AG09319 (cell line): ENCODE results near the gene FAAP20.

Experiments used
- DNase-seq: peaks from one replicate; pipeline ENCODE4 v3.0.0-alpha.2; 2010; ENCODE audit warnings: low read depth; ENCODE audit errors: extremely low read depth
- TF ChIP-seq, protein P1 (sequence below): IDR thresholded peaks from 2 replicates; pipeline ENCODE4 v1.5.1; 2011; ENCODE audit warnings: low read depth, mild to moderate bottlenecking, inconsistent platforms, low read length, moderate library complexity

FAAP20 gene

DNA sequence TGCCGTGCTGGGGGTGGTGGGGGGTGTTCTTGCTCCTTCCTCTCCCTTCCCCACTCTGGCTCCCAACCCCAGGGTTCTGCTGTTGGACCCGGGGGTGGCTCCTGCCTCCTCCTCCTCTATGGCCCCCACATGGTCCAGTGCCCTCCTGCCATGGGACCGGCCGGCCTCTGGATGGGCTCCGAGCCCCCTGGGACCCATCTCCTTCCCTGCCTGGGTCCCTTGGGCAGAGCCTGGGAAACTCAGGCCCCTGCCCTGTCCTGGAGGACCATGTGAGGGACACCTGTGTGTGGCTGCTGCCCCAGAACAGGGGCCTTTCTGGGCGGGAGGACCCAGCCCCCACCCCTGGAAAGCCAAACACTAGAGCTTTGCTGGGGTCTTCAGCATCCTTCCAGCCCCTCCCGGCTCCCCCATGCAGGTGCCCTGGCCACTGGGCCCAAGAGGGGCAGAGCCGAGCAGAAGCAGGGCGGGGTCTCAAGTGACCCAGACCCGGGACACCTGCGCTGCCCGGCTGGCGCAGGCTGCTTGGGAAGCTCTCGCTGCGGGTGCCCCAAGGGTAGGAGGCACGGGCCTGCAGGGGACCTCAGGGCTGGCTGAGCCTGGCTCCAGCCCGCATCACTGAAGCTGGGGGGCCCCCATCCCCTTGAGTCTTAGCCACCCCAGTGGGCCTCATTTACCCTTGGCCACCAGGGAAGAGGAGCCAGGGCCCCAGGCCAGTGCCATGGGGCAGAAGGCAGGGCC is 2.5 kb upstream of the FAAP20 start:
- DNase-seq = no peak
- TF ChIP-seq, protein P1, sequence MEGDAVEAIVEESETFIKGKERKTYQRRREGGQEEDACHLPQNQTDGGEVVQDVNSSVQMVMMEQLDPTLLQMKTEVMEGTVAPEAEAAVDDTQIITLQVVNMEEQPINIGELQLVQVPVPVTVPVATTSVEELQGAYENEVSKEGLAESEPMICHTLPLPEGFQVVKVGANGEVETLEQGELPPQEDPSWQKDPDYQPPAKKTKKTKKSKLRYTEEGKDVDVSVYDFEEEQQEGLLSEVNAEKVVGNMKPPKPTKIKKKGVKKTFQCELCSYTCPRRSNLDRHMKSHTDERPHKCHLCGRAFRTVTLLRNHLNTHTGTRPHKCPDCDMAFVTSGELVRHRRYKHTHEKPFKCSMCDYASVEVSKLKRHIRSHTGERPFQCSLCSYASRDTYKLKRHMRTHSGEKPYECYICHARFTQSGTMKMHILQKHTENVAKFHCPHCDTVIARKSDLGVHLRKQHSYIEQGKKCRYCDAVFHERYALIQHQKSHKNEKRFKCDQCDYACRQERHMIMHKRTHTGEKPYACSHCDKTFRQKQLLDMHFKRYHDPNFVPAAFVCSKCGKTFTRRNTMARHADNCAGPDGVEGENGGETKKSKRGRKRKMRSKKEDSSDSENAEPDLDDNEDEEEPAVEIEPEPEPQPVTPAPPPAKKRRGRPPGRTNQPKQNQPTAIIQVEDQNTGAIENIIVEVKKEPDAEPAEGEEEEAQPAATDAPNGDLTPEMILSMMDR = no peak

DNA sequence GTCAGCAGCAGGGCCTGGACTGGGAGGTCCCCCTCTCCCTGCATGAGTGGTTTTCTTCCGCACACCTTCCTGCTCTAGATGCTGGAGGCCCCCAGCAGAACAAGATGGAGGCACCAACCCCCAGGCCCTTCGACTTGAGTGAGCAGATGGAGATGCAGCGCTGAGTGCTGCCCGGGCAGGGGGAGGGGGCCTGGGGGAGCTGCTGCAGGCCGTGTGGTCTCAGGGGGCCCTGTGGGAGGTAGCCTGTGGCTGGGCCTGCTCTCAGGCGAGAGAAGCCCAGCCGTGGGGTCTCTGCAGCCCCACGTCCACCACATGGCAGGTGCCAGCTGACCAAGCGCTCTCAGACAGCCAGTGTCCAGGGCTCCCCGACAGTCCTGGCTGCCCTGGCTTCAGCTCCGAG is 1.2 kb upstream of the FAAP20 start:
- TF ChIP-seq, protein P1 = no peak
- no peak for DNase-seq

DNA sequence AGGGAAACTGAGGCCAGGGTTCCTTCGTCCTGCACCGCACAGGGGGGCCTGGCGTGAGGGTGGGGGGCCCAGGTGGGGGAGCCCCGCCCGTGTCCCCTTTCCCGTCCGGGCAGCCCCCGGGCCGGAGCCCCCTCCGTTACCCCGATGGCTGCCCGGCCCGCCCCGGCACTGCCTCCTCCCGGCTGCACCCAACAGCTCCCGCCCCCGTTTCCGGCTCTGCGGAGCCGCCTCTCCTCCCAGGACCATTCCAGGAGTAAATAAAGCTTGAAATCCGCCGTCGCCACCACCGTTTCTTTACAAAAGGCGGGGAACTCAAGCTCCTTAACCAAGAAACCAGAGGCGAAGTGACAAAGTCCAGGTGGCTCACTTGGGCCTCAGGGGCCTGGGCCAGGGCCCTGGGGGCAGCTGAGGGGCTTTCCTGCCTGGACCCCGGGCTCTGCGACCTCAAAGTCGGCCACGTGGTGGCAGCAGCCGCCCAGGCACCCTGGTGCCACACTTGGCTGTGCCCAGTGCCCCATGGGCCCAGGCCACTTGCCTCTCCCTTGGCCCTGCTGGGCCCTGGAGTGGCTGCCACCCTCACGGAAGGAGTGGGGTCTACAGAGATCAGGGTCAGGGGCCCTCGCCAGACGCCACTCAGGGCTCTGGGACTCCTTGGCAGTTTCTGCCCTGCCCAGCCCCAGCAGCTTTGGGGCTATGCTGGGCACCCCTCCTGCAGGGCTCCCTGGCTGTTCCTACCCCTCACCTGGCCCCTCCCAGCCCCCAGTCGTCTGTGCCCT is 514 bp upstream of the FAAP20 start:
- TF ChIP-seq, protein P1 = peak; percentile 89
- no peak for DNase-seq

DNA sequence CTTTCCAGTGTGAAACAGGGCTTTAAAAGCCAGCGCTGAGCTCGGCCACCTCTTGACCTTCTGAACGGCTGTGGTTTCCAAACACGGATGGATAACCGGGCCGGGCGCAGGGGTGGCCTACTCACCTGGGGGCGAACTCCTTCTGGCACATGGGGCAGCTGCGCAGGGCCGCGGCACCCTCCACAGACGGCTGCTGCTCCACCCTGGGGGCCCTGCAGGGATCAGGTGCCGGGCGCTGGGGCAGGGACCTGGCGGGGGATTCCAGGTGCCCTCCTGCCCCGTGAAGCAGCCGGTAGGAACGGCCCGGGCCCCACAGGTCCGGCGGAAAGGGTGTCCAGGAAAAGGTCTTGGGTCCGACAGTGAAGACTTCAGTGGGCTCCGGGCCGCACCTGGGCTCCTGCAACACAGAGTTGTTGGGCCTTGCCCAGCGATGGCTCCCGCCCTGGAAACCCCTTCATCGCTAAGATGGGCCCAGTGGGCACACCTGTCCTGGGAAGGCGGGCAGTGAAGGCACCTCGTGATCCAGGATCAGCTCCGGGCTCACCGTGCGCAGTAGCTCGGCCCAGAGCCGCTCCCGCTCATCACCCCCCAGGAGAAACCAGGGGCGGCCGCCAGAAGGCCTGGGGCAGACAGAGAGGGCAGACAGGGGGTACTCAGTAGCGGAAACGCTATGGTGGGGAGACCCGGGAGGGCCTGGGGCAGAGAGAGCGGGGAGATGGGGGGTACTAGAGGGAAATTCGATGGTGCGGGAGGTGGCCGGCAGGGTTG is 874 bp downstream of the FAAP20 start:
- no peak for DNase-seq
- TF ChIP-seq, protein P1 = no peak

DNA sequence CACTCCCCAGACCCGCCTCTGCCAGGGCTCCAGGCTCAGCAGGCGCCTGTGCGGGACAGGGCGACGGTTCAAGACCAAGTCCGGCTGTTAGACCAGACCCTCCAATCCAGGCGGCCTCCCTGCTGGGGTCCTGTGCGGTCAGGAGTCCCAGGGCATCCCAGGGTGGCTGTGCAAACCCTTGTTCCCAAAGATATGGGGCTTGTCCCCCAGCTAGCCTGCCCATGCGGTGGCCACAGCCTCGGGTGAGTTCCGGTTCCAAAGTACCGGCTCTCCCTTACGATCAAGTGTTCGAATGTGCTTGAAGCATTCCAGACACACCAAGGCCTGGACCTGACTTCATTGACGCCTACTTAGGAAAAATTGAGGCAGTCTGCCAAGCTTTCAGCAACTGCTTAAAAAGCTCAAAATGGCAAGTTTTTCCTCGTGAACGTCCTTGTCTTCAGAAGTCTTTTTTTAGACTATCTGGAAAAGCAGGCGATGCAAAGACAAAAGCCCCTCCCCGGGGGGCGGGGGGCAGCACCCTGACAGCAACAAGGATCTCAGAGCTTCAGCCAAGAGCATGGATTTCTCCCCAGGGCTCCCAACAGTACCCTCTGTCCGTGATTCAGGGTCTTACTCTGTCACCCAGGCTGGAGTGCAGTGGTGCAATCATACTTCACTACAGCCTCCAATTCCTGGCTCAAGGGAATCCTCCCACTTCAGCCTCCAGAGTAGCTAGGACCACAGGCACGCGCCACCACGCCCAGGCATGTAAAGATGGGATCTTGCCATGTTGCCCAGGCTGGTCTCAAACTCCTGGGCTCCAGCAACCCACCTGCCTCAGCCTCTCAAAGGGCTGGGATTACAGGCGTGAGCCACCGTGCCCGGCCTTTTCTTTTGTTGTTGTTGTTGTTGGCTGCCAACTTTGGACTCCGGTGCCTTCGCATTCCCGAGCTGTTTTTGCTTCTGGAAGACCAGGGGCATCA is 2.3 kb downstream of the FAAP20 start:
- TF ChIP-seq, protein P1 = no peak
- no peak for DNase-seq

DNA sequence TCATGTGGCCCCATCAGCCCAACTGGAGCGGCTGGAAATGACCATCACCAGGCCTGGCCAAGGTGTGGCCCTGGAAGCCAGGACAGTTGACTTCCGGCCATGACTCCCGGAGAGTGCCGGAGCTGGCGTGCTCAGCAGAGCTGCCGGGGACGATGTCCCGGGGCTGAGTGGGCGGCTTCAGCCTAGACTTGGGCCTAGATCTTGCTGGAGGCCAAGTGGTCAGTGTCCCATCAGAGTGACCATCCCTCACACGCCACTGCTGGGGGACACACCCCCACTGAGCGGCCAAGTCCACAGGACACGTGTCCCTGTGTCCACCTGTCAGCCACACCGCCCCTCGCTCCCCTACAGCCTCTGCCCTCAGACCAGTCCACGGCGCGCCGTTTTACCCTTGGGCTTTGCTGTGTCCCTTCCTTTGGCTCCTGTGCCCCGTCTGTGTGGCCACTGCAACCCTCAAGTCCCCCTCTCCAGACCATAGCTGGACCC is 4.0 kb downstream of the FAAP20 start:
- DNase-seq = no peak
- TF ChIP-seq, protein P1 = no peak
